Activated T-cell treated with anti-CD3 and anti-CD28 coated beads for 1 hour (primary cell): ENCODE results near the gene GNA14.
"Not testable (repeated sequence)": the region's sequence is repeated elsewhere in the genome, so short reads cannot be mapped to it uniquely, and the experiment has no call there.

ENCODE experiments used
- DNase-seq: peaks from one replicate; pipeline ENCODE4 v3.0.0-alpha.2; 2020; ENCODE audit warnings: low read depth

Gene GNA14

DNA sequence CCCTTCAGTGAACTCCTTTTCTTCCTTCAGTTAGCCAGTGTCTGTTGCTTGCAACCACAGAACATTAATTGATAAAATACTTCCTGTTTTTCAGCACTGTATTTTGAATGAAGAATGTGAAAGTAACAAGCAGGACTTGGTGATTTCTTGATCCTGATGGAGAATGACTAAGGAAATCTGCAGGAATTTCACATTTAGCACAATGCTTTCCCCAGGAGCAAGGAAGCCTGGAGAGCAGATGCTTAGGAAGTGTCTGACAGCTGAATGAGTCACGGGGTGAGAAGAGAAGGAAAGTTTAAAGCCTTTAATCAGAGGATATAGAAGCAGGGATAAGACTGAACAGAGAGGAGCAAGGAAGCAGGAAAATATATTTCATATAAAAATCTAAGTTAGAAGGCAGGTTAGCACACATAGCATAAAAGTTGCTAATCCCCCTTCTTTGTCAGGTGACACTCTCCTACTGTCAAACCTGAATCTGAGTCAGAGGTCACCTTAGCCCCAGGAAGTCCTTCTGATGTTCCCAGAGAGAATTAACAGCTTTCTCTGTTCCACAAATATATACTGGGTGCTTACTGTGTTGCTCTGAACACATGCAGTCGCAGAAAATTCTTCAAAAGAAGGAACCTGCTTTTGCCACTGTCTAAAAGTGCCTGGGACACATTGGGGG is 59.7 kb downstream of the GNA14 start:
- no peak for DNase-seq

DNA sequence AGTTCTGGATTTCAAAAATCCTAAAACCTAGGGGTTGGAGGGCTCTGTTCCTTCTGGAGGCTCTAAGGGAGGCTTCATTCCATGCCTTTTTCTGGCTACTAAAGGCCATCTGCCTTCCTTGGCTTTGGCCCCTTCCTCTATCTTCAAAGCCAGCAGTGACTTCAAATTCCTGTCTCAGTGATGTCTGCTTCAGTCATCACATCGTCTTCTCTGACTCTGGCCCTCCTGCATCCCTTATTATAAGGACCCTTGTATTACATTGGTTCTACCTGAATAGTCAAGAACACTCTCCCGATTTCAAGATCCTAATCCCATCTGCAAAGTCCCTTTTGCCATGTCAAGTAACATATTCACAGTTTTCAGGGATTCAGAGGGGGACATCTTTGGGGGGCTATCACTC is 60.3 kb downstream of the GNA14 start:
- no peak for DNase-seq

DNA sequence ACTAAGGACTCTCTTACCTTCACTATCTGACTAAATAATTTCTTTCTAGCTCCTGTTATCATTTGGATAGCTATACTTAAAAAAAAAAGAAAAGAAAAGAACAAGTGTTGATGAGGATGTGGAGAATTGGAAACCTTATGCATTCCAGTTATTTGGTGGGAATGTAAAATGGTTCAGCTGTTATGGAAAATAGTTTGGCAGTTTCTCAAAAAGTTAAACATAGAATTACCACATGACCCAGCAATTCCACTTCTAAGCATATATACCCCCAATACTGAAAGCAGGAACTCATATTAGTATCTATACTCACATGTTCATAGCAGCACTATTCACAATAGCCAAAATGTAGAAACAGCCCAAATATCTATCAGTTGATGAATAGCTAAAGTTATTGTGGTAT is 61.1 kb downstream of the GNA14 start:
- DNase-seq = no peak

DNA sequence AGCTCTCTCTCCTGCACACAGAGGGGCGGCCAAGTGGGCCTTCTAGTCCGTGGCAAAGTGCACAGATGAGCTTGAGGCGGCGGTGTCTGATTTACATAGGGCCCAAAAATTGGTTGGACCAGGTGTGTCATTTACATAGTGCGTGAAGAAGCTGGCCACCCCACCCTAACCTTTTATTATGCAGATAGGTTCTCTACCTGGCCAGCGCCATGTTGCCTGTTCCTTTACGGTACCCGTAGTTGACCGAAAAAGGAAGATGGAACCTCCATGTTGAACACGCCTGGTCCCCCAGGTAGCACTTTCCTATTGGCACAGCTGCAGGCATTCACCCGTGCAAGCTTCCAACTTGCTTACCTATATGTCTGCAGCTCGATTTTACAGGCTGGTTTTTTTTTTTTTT is 61.5 kb downstream of the GNA14 start:
- DNase-seq = no peak

DNA sequence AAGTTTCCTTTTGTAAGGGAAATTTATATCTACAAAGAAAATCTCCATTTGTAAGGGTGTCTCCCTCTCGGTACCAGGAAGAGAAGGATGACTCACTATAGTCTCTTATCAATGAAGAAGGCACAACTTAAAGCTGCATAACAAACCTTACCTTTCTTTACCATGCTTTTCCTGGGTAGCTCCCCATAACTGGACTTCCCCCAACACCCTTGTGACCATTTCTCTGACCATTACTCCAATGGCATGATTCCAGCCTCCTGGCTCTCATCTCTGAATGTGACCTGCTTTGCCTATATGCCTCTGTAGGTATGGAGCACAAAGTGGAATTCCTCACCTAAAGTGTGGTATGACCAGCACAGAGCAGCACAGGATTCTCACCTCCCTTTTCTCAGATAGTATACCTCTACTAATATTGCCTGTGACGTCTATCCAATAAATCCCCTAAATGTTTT is 62.8 kb downstream of the GNA14 start:
- DNase-seq = no peak

DNA sequence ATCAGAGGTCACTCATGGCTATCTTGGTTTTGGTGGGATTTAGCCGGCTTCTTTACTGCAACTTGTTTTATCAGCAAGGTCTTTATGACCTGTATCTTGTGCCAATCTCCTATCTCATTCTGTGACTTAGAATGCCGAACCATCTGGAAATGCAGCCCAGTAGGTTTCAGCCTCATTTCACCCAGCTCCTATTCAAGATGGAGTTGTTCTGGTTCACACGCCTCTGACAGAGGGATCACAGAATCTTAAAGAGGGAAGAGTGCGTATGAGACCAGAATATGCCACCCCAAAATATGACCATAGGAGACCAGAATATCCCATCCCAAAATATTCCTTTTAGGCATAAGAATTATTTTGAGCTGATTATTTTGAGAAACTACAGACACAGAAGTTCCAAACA is 63.2 kb downstream of the GNA14 start:
- not testable (repeated sequence) for DNase-seq

DNA sequence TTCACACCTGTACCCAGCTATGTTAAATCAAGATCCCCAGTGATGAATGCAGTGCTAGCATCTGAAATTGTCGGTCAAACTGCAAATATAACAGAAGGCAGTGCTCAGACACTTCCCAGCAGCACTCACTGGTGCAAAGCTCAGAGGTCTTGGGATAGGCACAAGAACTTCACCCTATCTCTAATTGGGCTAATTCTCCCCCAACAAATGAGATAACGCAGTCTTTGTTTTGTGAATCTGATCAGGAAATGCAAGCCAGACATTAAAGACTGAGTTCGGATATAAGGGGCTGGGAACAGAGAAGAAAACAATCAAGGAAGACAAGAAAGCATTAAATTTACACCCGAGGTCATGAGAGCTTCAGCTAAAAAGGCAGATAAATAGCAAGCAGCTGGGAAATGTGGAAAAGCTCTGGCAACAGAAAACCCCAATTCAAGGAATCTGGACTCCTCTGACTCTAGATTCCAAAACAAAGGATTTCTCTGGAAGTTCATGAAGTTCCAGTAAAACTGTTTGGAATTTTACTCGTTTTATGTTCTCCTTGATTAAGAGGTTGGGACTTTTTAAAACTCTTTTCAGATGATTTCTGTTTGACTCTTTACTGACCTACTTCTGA is 65.1 kb downstream of the GNA14 start:
- DNase-seq = no peak

DNA sequence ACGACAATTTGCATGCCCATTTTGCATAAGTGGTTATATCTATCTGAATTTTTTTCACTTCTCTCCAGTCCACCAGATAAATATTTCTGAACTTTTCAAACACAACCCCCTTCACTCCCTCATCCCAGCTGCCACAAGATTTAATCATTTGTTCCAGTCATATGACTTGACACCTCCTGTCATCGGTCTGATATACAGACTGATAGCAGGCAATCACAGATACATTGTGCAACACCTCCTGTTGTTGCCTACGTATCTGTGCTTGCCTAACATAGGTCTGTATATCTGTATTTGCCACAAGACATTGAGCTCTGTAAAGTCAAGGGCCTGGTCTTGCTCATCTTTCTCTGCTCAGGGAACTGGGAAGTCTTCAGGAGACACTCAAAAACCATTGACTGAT is 65.6 kb downstream of the GNA14 start:
- no peak for DNase-seq

DNA sequence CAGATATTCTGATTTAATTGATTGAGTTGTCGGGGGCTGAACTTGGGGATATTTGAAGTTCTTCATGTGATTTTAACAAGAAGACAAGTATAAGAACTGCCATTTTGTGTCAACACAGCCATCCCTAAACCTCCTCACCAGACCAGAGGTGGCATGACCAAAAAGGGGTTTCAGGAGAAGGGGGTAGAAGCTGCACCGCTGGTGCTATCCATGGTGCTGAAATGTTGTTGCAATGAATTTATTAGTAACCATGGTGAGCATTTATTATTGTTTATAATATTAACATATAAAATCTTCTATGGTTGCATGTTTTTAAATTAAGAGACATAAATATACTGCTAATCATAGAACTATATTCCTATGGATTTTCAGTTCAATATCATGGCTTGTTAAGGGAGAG is 72.3 kb downstream of the GNA14 start:
- DNase-seq = no peak

DNA sequence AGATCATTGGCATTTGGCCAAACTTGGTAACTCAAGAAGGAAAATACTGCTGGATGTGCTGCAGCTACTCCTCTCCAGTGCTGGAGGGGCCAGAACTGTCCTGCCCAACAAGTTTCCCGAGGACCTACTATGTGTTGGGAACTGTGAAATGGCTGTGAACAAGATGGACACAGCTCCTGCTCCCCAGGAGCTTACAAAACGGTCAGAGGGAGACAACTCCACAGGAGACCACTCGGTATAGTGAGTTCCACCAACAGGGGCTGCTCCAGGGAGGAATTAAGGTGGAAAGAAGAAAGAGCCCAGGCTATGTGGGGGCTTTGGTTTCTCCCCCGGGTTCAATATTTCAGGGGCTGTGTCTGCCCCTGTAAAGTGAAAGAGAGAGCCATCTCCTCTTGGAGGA is 78.8 kb downstream of the GNA14 start:
- DNase-seq = no peak

DNA sequence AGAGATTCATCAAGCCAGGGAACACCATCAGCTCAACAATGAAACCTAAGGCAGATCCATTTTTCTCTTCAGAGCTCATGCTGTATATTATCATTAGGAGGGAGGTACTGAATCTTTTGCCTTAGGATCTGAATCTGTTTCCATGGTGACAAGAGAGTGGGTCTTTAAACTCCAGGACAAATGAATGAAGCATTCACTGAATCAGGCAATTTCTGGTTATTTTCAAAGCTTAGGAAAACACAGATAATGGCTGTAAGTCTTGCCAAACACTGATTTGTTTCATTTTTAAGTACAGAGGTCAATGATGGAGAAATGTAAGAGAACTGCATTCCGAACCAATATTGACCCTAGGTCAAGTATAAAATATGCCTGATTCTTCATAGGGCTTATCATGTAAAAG is 84.9 kb downstream of the GNA14 start:
- no peak for DNase-seq

DNA sequence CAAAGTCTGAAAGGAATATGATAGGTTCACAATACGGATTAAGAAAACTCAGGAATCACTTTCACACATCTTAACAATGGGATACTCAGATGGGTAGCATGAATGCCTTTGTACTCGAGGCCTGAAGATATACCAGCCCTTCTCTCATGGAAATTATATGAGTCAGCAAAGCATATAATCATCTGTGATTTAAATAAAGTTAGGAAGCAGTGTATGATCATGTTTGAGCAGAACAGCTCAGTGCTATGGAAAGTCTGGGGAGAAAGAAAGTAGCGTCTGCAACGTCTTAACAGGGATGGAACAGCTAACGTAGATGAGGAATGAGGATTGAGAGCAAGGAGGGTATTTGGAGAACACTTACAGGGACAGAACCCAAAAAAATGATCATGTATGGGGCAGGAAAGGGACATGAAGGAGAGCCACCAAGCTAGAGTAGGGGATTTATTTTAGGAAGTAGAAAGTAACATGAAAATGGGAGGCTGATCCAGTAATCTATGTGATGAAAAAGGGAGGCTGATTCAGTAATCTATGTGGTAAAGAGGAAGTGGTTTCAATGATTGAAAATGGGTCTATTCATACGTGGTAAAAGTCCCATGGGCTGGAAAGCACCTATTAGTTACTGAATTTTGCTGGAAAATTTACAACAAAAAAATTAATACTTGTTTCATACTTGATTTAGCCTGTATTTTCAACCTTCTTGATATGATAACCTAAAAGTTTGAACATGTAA is 85.9 kb downstream of the GNA14 start:
- no peak for DNase-seq

DNA sequence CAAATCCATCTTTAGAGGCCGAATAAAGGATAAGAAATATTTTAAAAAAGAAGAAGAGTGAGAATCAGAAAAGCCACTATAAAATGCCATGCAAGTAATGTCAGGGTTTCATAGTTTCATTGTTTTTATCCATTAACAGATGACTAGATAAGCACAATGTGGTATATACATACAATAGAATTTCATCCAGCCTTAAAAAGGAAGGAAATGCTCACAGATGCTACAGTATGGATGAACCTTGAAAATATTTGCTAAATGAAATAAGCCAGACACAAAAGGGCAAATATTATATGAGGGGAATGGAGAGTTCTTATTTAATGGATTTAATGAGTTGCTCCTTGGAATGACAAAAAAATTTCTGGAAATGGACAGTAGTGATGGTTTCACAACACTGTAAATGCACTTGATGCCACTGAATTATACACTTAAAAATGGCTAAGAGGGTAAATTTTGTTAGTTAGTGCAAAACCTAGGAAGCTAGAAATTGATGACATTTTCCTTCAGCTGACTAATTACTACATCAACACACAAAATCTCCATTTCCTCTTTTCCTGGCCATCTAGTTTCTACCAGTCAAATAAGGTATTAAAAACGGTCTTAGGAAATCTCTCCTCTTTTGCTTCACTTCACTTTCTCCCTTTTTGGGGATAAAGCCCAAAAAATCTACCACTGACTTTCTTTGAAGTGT is 86.6 kb downstream of the GNA14 start:
- no peak for DNase-seq

DNA sequence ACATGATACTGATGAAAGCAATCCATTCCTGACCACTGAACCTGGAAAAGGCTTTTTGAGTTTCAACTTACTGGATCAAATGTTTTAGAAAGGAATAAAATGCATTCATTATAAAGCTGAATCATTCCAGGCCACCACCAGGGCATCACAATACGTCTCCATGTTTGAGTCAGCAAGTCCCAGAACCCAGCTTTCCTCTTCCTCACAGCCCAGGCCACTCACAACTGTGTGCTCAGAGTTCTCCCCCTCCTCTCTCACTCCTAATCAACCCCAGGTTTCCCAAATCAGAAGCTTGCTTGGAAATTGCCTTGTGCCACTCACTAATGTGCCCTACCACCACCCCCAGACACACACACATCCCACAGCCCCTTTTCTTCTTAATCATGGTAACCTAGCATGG is 91.7 kb downstream of the GNA14 start:
- DNase-seq = no peak

DNA sequence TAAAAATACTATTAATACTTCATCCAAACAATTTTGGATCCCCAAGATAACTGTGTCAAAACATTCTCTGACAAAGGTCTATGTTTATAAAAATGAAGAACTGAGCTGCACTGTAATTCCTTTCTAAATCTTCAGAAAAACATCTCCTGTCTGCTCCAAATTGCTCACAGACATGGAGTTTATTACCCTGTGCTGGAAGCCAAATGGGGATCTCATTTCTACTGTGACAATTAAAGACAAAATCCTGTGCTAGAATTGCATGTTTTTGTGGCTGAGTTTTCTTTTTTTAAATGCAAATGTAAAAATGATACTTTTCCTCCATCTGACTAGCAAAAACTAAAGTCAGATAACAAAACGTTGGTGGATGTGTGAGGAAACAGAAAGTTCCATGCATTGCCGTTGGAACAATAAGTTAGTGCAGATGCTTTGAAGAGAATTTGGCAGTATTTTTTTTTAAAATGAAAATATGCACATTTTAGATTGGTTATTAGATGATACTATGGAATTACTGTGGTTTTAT is 93.5 kb downstream of the GNA14 start:
- DNase-seq = no peak

DNA sequence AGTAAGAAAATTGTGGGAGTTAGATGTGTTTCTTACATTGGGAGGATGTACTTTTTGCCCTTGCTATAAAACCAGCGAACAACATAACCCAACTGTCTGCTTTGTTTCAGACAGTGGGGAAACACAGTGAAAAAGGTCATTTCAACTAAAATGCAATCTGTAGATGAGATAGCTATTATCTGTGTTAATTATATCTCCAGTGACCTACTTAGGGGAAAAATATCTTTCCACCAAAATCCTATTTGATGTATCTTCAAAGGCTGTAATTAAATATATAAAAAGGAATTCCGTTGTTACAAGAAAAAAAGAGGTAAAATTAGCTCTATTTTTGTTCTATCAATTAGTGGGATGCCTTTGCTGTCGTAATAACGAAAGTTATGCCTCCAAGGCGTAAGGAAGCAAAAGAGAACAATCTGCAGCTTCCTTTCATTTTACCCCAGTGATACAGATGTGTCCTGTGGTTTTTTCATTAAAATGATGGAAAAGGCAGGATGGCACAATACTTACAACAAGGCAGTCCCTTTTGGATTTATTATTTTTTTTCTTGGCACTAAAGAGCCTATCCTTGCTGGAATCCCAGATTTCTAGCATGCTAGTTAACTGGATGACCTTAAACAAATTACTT is 100.9 kb downstream of the GNA14 start:
- no peak for DNase-seq

DNA sequence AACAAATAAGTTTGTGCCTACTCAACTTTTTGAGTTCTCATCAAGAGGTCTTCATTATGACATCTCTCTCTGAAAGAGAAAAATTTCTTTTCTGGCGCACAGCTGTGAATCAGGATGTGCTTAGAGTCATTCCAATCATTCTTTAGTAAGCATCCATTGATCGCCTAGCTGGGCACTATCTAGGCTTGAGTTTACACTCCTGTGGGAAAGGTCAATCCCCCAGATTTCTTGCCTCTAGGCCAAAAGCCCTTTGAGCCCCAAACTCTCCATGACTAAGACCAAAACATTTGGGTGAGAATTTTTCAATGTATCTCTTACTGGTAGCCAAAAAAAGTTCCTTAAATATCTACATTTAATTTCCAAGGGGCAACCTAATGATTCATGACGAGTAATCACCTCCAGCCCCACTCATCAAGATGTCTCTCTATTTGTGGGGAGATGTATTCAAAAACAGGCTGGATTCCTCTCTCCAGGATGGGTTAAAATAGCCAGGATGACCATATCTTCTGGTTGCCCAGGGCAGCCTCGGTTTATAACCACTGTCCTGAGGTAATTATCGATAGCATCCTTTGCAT is 101.7 kb downstream of the GNA14 start:
- no peak for DNase-seq

DNA sequence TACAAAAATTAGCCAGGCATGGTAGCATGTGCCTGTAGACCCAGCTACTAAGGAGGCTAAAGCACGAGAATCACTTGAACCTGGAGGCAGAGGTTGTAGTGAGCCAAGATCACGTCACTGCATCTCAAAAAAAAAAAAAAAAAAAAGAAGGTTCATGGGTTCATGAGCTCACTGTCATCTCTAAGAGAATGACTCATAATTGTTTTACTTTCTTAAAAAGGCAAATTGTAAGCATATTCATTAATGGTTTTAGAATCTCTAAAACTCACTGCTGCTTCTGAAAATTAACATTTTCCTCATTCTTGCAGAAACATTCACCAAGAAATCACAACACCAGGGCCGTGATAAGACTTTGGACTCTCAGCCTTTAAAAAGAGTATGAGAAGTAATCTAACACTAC is 103.6 kb downstream of the GNA14 start:
- DNase-seq = no peak

DNA sequence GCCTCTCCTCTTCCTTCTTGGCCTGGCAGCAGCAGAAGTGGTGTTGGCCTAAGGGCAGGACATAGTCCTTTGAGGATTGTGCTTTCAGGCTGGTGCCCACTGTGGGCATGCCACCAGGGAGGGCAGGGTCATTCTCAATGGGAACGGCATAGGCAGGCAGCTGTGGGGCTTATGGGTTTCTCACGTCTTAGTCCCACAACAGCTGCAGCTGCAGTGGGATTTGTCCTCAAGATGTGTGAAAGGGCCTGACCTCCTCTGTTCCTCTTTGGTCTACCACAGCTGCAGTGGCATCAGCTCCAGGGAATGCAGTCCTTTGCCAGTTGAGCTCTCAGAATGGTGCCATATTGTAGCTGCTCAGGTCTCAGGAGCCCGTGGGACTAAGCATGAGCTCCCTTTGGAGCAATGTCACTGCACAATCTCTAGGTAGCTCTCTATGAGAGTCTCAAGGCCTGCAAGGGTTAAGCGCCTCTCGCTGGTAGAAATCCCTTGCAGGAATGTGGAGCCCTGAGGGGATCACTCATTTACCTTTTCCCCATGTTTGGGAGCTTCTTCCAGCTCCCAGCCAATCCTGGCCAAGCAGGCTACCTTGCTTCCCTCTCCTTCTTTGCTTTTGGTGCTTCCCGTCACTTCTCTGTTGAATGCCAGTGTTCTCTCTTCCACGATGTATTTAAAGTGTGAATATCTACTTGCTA is 104.8 kb downstream of the GNA14 start:
- no peak for DNase-seq

DNA sequence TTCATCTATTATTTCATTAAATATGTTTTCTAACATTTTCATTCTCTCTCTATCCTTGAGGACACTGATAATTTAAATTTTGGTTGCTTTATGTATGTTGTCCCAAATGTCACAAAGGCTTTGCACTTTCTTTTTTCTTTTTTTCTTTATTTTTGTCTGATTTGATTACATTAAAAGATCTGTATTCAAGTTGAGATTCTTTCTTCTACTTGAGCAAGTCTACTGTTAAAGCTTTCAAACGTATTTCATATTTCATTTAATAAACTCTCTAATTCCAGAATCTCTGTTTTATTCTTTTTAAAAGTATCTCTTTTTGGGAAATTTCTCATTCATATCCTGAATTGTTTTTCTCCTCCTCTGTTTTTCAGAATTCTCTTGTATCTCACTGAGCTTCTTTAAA is 106.5 kb downstream of the GNA14 start:
- DNase-seq = no peak

DNA sequence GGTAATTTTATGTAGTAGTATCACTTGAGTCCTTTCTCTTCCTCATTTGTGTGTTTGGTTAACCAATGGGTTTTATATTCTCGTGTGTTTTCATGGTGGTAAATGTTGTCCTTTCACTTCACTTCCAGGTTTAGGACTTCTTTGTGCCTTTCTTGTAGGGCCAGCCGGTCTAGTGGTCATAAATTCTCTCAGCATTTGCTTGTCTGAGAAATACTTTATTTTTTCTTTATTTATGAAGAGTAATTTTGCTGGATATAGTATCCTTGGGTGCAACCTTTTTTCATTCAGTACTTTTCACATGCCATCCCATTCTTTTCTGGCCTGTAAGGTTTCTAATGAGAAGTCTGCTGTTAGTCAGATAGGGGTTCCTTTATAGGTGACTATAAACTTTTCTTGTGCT is 107.1 kb downstream of the GNA14 start:
- no peak for DNase-seq
